Transverse colon (tissue), 4 donors: ENCODE data around the gene CRABP2.

ENCODE experiments used
- EP300 ChIP-seq: sonication (generic); formaldehyde crosslinking; IDR thresholded peaks from one replicate; pipeline ENCODE4 v1.6.1; 2017; ENCODE audit warnings: antibody characterized with exemption, low read depth
- POLR2AphosphoS5 ChIP-seq, 3 donors: sonication (generic); formaldehyde crosslinking; IDR thresholded peaks; one replicate each; pipeline ENCODE4 v1.6.1; 2016; ENCODE audit warnings: antibody characterized with exemption in 3 of 3
- TF ChIP-seq, protein P1 (sequence below), 5 experiments: fragments of 200-600 bp in 3 of 5; fragments of 450-650 bp in 2 of 5; sonication (generic) in 3 of 5; IDR thresholded peaks; 1 replicate in 2 of 5; 2 replicates in 3 of 5; pipeline ENCODE4 v1.5.1; 2016 to 2017; ENCODE audit warnings: antibody characterized with exemption in 5 of 5, inconsistent platforms in 3 of 5, mild to moderate bottlenecking in 2 of 5, moderate library complexity in 1 of 5

DNA sequence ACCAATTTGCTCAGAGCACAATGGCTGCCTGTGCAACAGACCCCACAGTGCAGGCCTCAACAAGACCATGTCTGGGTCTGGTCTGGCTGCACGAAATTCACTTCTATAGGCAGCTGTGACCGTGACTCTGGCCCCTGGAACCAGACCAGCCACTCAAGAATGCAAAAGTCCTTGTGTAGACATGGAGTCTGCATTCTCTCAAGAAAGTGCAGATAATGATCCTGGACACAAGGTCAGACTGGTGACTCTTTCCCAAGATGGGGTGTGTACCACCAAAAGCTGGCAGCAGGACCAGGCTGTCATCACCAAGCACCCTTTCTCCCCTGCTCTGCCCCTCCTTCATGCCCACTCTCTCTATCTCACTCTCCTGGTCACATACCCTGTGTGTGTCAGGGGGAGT, 15.7 kb upstream of the CRABP2 start:
- TF ChIP-seq, protein P1, sequence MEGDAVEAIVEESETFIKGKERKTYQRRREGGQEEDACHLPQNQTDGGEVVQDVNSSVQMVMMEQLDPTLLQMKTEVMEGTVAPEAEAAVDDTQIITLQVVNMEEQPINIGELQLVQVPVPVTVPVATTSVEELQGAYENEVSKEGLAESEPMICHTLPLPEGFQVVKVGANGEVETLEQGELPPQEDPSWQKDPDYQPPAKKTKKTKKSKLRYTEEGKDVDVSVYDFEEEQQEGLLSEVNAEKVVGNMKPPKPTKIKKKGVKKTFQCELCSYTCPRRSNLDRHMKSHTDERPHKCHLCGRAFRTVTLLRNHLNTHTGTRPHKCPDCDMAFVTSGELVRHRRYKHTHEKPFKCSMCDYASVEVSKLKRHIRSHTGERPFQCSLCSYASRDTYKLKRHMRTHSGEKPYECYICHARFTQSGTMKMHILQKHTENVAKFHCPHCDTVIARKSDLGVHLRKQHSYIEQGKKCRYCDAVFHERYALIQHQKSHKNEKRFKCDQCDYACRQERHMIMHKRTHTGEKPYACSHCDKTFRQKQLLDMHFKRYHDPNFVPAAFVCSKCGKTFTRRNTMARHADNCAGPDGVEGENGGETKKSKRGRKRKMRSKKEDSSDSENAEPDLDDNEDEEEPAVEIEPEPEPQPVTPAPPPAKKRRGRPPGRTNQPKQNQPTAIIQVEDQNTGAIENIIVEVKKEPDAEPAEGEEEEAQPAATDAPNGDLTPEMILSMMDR (IDR thresholded peaks at IDR 0.05), result no peak
- TF ChIP-seq POLR2AphosphoS5 (IDR thresholded peaks at IDR 0.05) (no peak), EP300 (no peak)
